SK-N-SH (cell line): ENCODE measurements around the gene JADE2. TPM values are rescaled to one million over a fixed set of nuclear protein-coding genes. Genes with fewer than 3 reads are reported as not detected.

Experiments
- CTCF ChIA-PET: fragments of 300-600, 350-600 bp; formaldehyde crosslinking; extraction: SDS; loops from one replicate; lab custom pipeline; 2021; lab: Yijun Ruan, JAX
- POLR2A ChIA-PET: fragments of 350-600 bp; sonication (Branson Sonifier 250); formaldehyde crosslinking; extraction: SDS; loops from one replicate; lab custom pipeline; 2020; ENCODE audit warnings: antibody characterized with exemption, inconsistent platforms; lab: Yijun Ruan, JAX
- DNase-seq: peaks from one replicate; pipeline ENCODE4 v3.0.0; 2012
- H2AFZ ChIP-seq: fragments of 200-600 bp; sonication (generic); 2 replicates; pipeline ENCODE4 v1.8.1; 2016; ENCODE audit warnings: antibody characterized with exemption, mild to moderate bottlenecking, low read depth
- H3F3A ChIP-seq: fragments of 200-600 bp; sonication (generic); replicated peaks from 2 replicates; pipeline ENCODE3; 2016; ENCODE audit warnings: antibody characterized with exemption, mild to moderate bottlenecking; ENCODE audit not compliant: insufficient read depth
- H3K27ac ChIP-seq, 2 experiments: fragments of 200-500 bp in 1 of 2; fragments of 200-600 bp in 1 of 2; sonication (Bioruptor generic) in 1 of 2; sonication (generic), shearing (Covaris generic) in 1 of 2; 2 replicates each; pipeline versions ENCODE4 v1.5.1 to v1.6.1; 2014 to 2016; ENCODE audit warnings: low read depth in 2 of 2, inconsistent platforms in 1 of 2, low read length in 1 of 2, mild to moderate bottlenecking in 1 of 2, mixed read lengths in 1 of 2
- H3K27me3 ChIP-seq: fragments of 200-600 bp; sonication (generic), shearing (Covaris generic); 2 replicates; pipeline ENCODE4 v1.6.1; 2016; ENCODE audit warnings: mixed run types; ENCODE audit not compliant: insufficient read depth
- H3K36me3 ChIP-seq, 2 experiments: fragments of 200-500 bp in 1 of 2; fragments of 200-600 bp in 1 of 2; sonication (Bioruptor generic) in 1 of 2; sonication (generic) in 1 of 2; replicated peaks in 1 of 2; 2 replicates each; pipeline versions ENCODE3 to v1.5.1; 2014 to 2016; ENCODE audit warnings: low read length in 1 of 2, mild to moderate bottlenecking in 1 of 2; ENCODE audit not compliant: insufficient read depth in 2 of 2, control insufficient read depth in 1 of 2
- H3K4me1 ChIP-seq, 2 experiments: fragments of 200-500 bp in 1 of 2; fragments of 200-600 bp in 1 of 2; sonication (Bioruptor generic) in 1 of 2; sonication (generic), shearing (Covaris generic) in 1 of 2; 2 replicates each; pipeline versions ENCODE4 v1.5.1 to v1.6.1; 2014 to 2016; ENCODE audit warnings: low read depth in 1 of 2, low read length in 1 of 2, mixed run types in 1 of 2; ENCODE audit not compliant: insufficient read depth in 2 of 2, control insufficient read depth in 1 of 2
- H3K4me2 ChIP-seq: fragments of 200-600 bp; sonication (generic), shearing (Covaris generic); 2 replicates; pipeline ENCODE4 v1.6.1; 2017; ENCODE audit warnings: mixed run types
- H3K4me3 ChIP-seq, 2 experiments: fragments of 200-500 bp in 1 of 2; fragments of 200-600 bp in 1 of 2; sonication (Bioruptor generic) in 1 of 2; sonication (generic), shearing (Covaris generic) in 1 of 2; 2 replicates each; pipeline versions ENCODE4 v1.5.1 to v1.8.1; 2014 to 2016; ENCODE audit warnings: low read depth in 2 of 2, inconsistent platforms in 1 of 2, low read length in 1 of 2, mild to moderate bottlenecking in 1 of 2, mixed read lengths in 1 of 2, moderate library complexity in 1 of 2
- H3K79me2 ChIP-seq: fragments of 200-600 bp; sonication (generic); 2 replicates; pipeline ENCODE4 v1.8.1; 2017; ENCODE audit warnings: mild to moderate bottlenecking; ENCODE audit not compliant: insufficient read depth
- H3K9ac ChIP-seq: fragments of 200-600 bp; sonication (generic); 2 replicates; pipeline ENCODE4 v1.6.1; 2017; ENCODE audit warnings: mixed run types
- H3K9me2 ChIP-seq: fragments of 200-600 bp; sonication (generic); 2 replicates; pipeline ENCODE4 v1.6.1; 2017; ENCODE audit warnings: mixed run types
- H3K9me3 ChIP-seq: fragments of 200-600 bp; sonication (generic); 2 replicates; pipeline ENCODE4 v1.6.1; 2017; ENCODE audit warnings: mixed run types, mild to moderate bottlenecking, moderate library complexity
- H4K20me1 ChIP-seq: fragments of 200-600 bp; sonication (generic); 2 replicates; pipeline ENCODE4 v1.6.1; 2017; ENCODE audit warnings: mild to moderate bottlenecking, mixed run types; ENCODE audit not compliant: insufficient read depth
- EP300 ChIP-seq, 2 experiments: IDR thresholded peaks; 2 replicates each; pipeline versions ENCODE4 v1.4.0 to v1.6.1; 2012; ENCODE audit warnings: borderline replicate concordance in 1 of 2, low read depth in 1 of 2, low read length in 1 of 2
- EZH2phosphoT487 ChIP-seq: fragments of 200-600 bp; sonication (generic); IDR thresholded peaks from 2 replicates; pipeline ENCODE4 v1.6.1; 2017; ENCODE audit warnings: low read depth, mixed run types, mild to moderate bottlenecking, antibody characterized with exemption, moderate library complexity, borderline replicate concordance
- FOSL2 ChIP-seq: IDR thresholded peaks from 2 replicates; pipeline ENCODE4 v1.4.0; 2012; ENCODE audit warnings: low read depth, mild to moderate bottlenecking, moderate library complexity, borderline replicate concordance
- FOXJ3 ChIP-seq: sonication (generic); formaldehyde crosslinking; IDR thresholded peaks from 2 replicates; pipeline ENCODE4 v1.5.1; 2020; ENCODE audit warnings: mild to moderate bottlenecking, missing genetic modification reagents
- GABPA ChIP-seq: IDR thresholded peaks from 2 replicates; pipeline ENCODE4 v1.4.0; 2012; ENCODE audit warnings: low read depth, mild to moderate bottlenecking
- GATA2 ChIP-seq: sonication (generic); formaldehyde crosslinking; IDR thresholded peaks from 2 replicates; pipeline ENCODE4 v1.5.0; 2020; ENCODE audit warnings: mild to moderate bottlenecking, missing genetic modification reagents
- JUND ChIP-seq: IDR thresholded peaks from 2 replicates; pipeline ENCODE4 v1.4.0; 2012
- MEF2A ChIP-seq: IDR thresholded peaks from 2 replicates; pipeline ENCODE4 v1.4.0; 2012; ENCODE audit warnings: low read depth, borderline replicate concordance
- MXI1 ChIP-seq: IDR thresholded peaks from 2 replicates; pipeline ENCODE4 v1.6.1; 2012; ENCODE audit warnings: mild to moderate bottlenecking, low read depth, low read length, improper control_type of control experiment
- NRF1 ChIP-seq: IDR thresholded peaks from 2 replicates; pipeline ENCODE4 v1.6.1; 2012; ENCODE audit warnings: low read depth, mild to moderate bottlenecking, low read length
- POLR2AphosphoS5 ChIP-seq: IDR thresholded peaks from 2 replicates; pipeline ENCODE4 v1.6.1; 2012; ENCODE audit warnings: low read depth, low read length
- RAD21 ChIP-seq: IDR thresholded peaks from 2 replicates; pipeline ENCODE4 v1.6.1; 2012; ENCODE audit warnings: mild to moderate bottlenecking, low read length
- SMC3 ChIP-seq: IDR thresholded peaks from 2 replicates; pipeline ENCODE4 v1.6.1; 2012; ENCODE audit warnings: low read depth, low read length, improper control_type of control experiment
- TAF1 ChIP-seq: IDR thresholded peaks from 2 replicates; pipeline ENCODE4 v1.6.1; 2012; ENCODE audit warnings: low read depth, mild to moderate bottlenecking, low read length, moderate library complexity, borderline replicate concordance
- TCF12 ChIP-seq: IDR thresholded peaks from 2 replicates; pipeline ENCODE4 v1.4.0; 2012
- USF2 ChIP-seq: fragments of 150-350 bp; IDR thresholded peaks from 2 replicates; pipeline ENCODE4 v1.6.1; 2017; ENCODE audit warnings: antibody characterized with exemption, low read length, low read depth, borderline replicate concordance
- YY1 ChIP-seq: IDR thresholded peaks from 2 replicates; pipeline ENCODE4 v1.4.0; 2012; ENCODE audit warnings: low read depth, mild to moderate bottlenecking
- ZBTB33 ChIP-seq: IDR thresholded peaks from 2 replicates; pipeline ENCODE4 v1.4.0; 2012; ENCODE audit warnings: low read depth, borderline replicate concordance
- WGBS: methylation state at CpG from one replicate; pipeline ENCODE4 v1.1.6; 2017; ENCODE audit warnings: low lambda C conversion rate; 5-methylcytosine and 5-hydroxymethylcytosine counted together
- polyA plus RNA-seq, 3 experiments: library from polyadenylated mRNA; depleted of rRNA; stranded (reverse); fragments of >200 nt; gene quantifications; 2 replicates each; pipeline ENCODE4 v1.2.3, GENCODE V29; 2012

The JADE2 gene
- polyA plus RNA-seq, 1 of the 3 experiments (the other 2 are of a cell fraction) = 25.7 TPM

DNA sequence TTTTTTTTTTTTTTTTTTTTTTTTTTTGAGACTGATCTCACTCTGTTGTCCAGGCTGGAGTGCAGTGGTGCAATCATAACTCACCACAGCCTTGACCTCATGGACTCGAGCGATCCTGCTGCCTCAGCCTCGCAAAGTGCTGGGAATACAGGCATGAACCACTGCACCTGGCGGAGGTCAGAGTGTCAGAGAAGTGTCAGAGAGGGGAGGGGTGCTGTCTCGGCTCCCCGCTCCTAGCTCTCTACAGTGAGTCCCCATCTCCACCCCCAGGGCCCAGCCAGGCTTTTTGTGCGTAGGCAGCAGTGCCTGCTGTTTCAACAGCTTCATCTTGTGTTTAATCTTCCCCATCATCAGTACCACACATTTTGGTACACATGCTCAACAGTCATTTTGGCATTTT lies 68.9 kb downstream of the JADE2 start:
- POLR2A ChIA-PET = no interaction called here
- Histone ChIP-seq H3K4me2 (no peak overlapping the region), H3K27me3 (no peaks in the 10 kb centered on the region), H3K4me1 (no peaks in the 10 kb centered on the region), H2AFZ (no peak overlapping the region), H3K9me3 (no peaks in the 10 kb centered on the region), H3F3A (no peaks in the 10 kb centered on the region), H3K9me2 (no peaks in the 10 kb centered on the region), H3K27ac (no peak overlapping the region), H4K20me1 (no peaks in the 10 kb centered on the region)
- 78% methylated on average over 7 of the region's 7 CpGs for WGBS
- no peak for TF ChIP-seq NRF1
- TF ChIP-seq, all 33 proteins: peak for 0
- Histone ChIP-seq H3K36me3 (no peaks in the 10 kb centered on the region), H3K79me2 (no peaks in the 10 kb centered on the region), H3K4me3 (no peak overlapping the region), H3K9ac (no peak overlapping the region)
- CTCF ChIA-PET = interaction anchor here (1.2 kb wide), 1 partner anchor 292 kb away, joined by 3 read pairs; no protein-coding TSS in a partner anchor
- DNase-seq = no peak

DNA sequence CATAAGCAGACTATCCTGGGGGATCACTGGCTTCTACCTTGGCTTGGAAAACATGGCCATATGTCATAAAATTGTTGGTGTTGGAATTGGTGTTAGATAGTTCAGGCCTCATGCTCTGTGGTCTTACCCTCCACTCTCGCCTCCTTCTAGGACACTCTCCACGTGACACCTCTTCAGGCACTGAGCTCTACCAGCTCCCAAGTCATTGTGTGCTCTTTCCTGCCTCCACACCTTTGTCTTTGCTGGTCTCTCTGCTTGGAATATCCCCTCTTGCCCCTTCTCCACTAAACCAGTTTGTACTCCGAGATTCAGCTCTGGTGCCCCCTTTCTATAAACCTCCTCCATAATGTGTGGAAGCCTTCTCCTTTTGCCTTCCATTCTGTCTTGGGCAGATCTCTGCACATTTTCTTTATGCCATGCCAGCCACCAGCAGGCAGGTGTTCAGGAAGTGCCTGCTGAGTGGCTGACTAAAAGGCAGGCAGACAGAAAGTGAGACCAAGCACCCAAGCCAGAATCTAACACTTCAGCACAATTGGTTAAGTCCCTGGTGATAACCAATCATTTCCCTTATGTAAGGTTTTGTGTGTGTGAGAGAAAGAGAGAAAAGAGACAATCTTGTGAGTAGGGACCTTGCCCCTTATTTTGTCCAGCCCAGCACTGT lies 69.5 kb downstream of the JADE2 start:
- Histone ChIP-seq H2AFZ (no peak overlapping the region), H4K20me1 (no peaks in the 10 kb centered on the region), H3K36me3 (no peaks in the 10 kb centered on the region), H3K27ac (no peak overlapping the region), H3K9ac (no peak overlapping the region), H3K4me1 (no peaks in the 10 kb centered on the region), H3F3A (no peaks in the 10 kb centered on the region), H3K4me2 (no peak overlapping the region), H3K79me2 (no peaks in the 10 kb centered on the region), H3K9me3 (no peaks in the 10 kb centered on the region), H3K4me3 (no peak overlapping the region), H3K9me2 (no peaks in the 10 kb centered on the region), H3K27me3 (no peaks in the 10 kb centered on the region)
- 80% methylated on average over 3 of the region's 3 CpGs for WGBS
- CTCF ChIA-PET = interaction anchor here (5.6 kb wide), 1 partner anchor 7 kb away, joined by 36 read pairs; no protein-coding TSS in a partner anchor
- no peak for TF ChIP-seq TCF12
- TF ChIP-seq POLR2AphosphoS5 = no peak
- no peak for TF ChIP-seq EZH2phosphoT487
- TF ChIP-seq JUND = no peak
- TF ChIP-seq EP300 (IDR thresholded peaks at IDR 0.05; ENCODE audit: borderline replicate concordance in 1 of 2, low read depth in 1 of 2, low read length in 1 of 2) = no peak
- no peak for TF ChIP-seq MXI1
- no peak for TF ChIP-seq YY1
- TF ChIP-seq FOXJ3 (CRISPR knock-in tag) = no peak
- TF ChIP-seq GATA2 (CRISPR knock-in tag) = no peak
- TF ChIP-seq GABPA = no peak
- no peak for TF ChIP-seq USF2
- no peak for TF ChIP-seq ZBTB33
- no peak for TF ChIP-seq SMC3
- TF ChIP-seq NRF1 = no peak
- TF ChIP-seq TAF1 = no peak
- TF ChIP-seq MEF2A = no peak
- TF ChIP-seq RAD21 = no peak
- no peak for TF ChIP-seq FOSL2
- no peak for DNase-seq
- POLR2A ChIA-PET = no interaction called here
